IMR-90 (cell line): Measurements from ENCODE around the gene MTMR11. TPM values are rescaled to one million over a fixed set of nuclear protein-coding genes. Genes with fewer than 3 reads are reported as not detected.

Experiments used
- ATAC-seq: fragments of 200-7000 bp; cut with Tn5 transposase; 2 replicates; pipeline ENCODE4 v1.9.1; 2020; ENCODE audit warnings: low read depth, mild to moderate bottlenecking, moderate library complexity
- BruUV-seq: library from RNA; stranded (reverse); fragments of 400-500 nt; replicated peaks from 2 replicates; lab custom pipeline; 2021; lab: Mats Ljungman, UMichigan
- CTCF ChIA-PET: fragments of 300-600 bp; formaldehyde crosslinking; extraction: SDS; loops from one replicate; lab custom pipeline; 2021; ENCODE audit warnings: antibody characterized with exemption; lab: Yijun Ruan, JAX
- POLR2A ChIA-PET: fragments of 300-600 bp; sonication (Branson Sonifier 250); formaldehyde crosslinking; loops from one replicate; lab custom pipeline; 2022; ENCODE audit warnings: antibody characterized with exemption; ENCODE audit not compliant: unreplicated experiment; lab: Charles Lee
- DNase-seq: peaks from one replicate; pipeline ENCODE4 v3.0.0; 2013
- H2AFZ ChIP-seq: replicated peaks from 2 replicates; pipeline ENCODE3; 2013; ENCODE audit warnings: low read length, mild to moderate bottlenecking; ENCODE audit not compliant: poor library complexity
- H2AK5ac ChIP-seq: 2 replicates; pipeline ENCODE4 v1.6.1; 2013; ENCODE audit warnings: low read depth, low read length, inconsistent platforms
- H2AK9ac ChIP-seq: replicated peaks from 2 replicates; pipeline ENCODE3; 2013; ENCODE audit warnings: mild to moderate bottlenecking, low read depth, low read length, moderate library complexity; ENCODE audit not compliant: poor library complexity
- H2BK120ac ChIP-seq: 2 replicates; pipeline ENCODE4 v1.6.1; 2013; ENCODE audit warnings: low read depth, low read length, inconsistent platforms
- H2BK15ac ChIP-seq: 3 replicates; pipeline ENCODE4 v1.6.1; 2013; ENCODE audit warnings: low read depth, low read length, inconsistent platforms
- H2BK20ac ChIP-seq: 2 replicates; pipeline ENCODE4 v1.6.1; 2013; ENCODE audit warnings: low read depth, mild to moderate bottlenecking, inconsistent platforms, low read length, moderate library complexity
- H2BK5ac ChIP-seq: 2 replicates; pipeline ENCODE4 v1.6.1; 2013; ENCODE audit warnings: mild to moderate bottlenecking, low read depth, low read length, inconsistent platforms; ENCODE audit not compliant: poor library complexity, severe bottlenecking
- H3K14ac ChIP-seq: replicated peaks from 2 replicates; pipeline ENCODE4 v1.6.1; 2013; ENCODE audit warnings: low read depth, low read length, inconsistent platforms
- H3K18ac ChIP-seq: 2 replicates; pipeline ENCODE4 v1.6.1; 2013; ENCODE audit warnings: low read depth, low read length, control low read depth
- H3K23ac ChIP-seq: 2 replicates; pipeline ENCODE4 v1.6.1; 2013; ENCODE audit warnings: low read depth, low read length, inconsistent platforms
- H3K27ac ChIP-seq: 2 replicates; pipeline ENCODE4 v1.5.1; 2013; ENCODE audit warnings: mild to moderate bottlenecking, control low read depth, low read length; ENCODE audit not compliant: insufficient read depth
- H3K27me3 ChIP-seq: 2 replicates; pipeline ENCODE4 v1.6.1; 2013; ENCODE audit warnings: low read length; ENCODE audit not compliant: control insufficient read depth, insufficient read depth
- H3K36me3 ChIP-seq: 2 replicates; pipeline ENCODE4 v1.6.1; 2013; ENCODE audit warnings: low read length, mixed read lengths; ENCODE audit not compliant: control insufficient read depth, insufficient read depth
- H3K4ac ChIP-seq: 2 replicates; pipeline ENCODE4 v1.6.1; 2013; ENCODE audit warnings: low read depth, low read length, inconsistent platforms
- H3K4me1 ChIP-seq: 2 replicates; pipeline ENCODE4 v1.6.1; 2013; ENCODE audit warnings: low read length, mixed read lengths; ENCODE audit not compliant: control insufficient read depth, insufficient read depth
- H3K4me2 ChIP-seq: 2 replicates; pipeline ENCODE4 v1.6.1; 2013; ENCODE audit warnings: low read depth, mild to moderate bottlenecking, control low read depth, low read length, moderate library complexity
- H3K4me3 ChIP-seq: 2 replicates; pipeline ENCODE4 v1.5.1; 2013; ENCODE audit warnings: low read depth, mild to moderate bottlenecking, control low read depth, low read length, moderate library complexity; ENCODE audit not compliant: insufficient read depth
- H3K56ac ChIP-seq: 2 replicates; pipeline ENCODE4 v1.6.1; 2013; ENCODE audit warnings: low read length, inconsistent platforms; ENCODE audit not compliant: insufficient read depth; ENCODE audit errors: extremely low read depth
- H3K79me1 ChIP-seq, 2 experiments: 2 replicates each; pipeline ENCODE4 v1.6.1; 2013; ENCODE audit warnings: low read length in 2 of 2, inconsistent platforms in 1 of 2, low read depth in 1 of 2
- H3K9ac ChIP-seq: 2 replicates; pipeline ENCODE4 v1.6.1; 2013; ENCODE audit warnings: low read depth, low read length, control low read depth
- H3K9me1 ChIP-seq: 2 replicates; pipeline ENCODE4 v1.6.1; 2013; ENCODE audit warnings: low read length, inconsistent platforms; ENCODE audit not compliant: insufficient read depth
- H3K9me3 ChIP-seq: 2 replicates; pipeline ENCODE4 v1.6.1; 2013; ENCODE audit warnings: low read length; ENCODE audit not compliant: control insufficient read depth, insufficient read depth
- H4K20me1 ChIP-seq: 2 replicates; pipeline ENCODE4 v1.6.1; 2013; ENCODE audit warnings: low read length, inconsistent platforms; ENCODE audit not compliant: insufficient read depth
- H4K5ac ChIP-seq: 2 replicates; pipeline ENCODE4 v1.6.1; 2013; ENCODE audit warnings: mild to moderate bottlenecking, low read depth, low read length, control low read depth
- H4K8ac ChIP-seq, 2 experiments: 2 replicates each; pipeline ENCODE4 v1.6.1; 2013; ENCODE audit warnings: low read depth in 2 of 2, low read length in 2 of 2, control low read depth in 1 of 2, inconsistent platforms in 1 of 2
- H4K91ac ChIP-seq: 2 replicates; pipeline ENCODE4 v1.6.1; 2013; ENCODE audit warnings: low read depth, low read length, inconsistent platforms; ENCODE audit not compliant: insufficient read depth
- WGBS, 2 experiments: methylation state at CpG; one replicate each; pipeline versions ENCODE4 v1.1.5 to v1.1.7; 2013; ENCODE audit warnings: missing lambda C conversion rate in 2 of 2; ENCODE audit not compliant: insufficient read length in 1 of 2; ENCODE audit errors: extremely low coverage in 2 of 2; 5-methylcytosine and 5-hydroxymethylcytosine counted together
- dilution Hi-C: fragments of 300-500 bp; cut with HindIII; formaldehyde crosslinking; loops from one replicate; pipeline ENCODE4 v1.14.3; 2018; ENCODE audit warnings: low sequenced_read_pairs; ENCODE audit not compliant: unreplicated experiment
- in situ Hi-C: fragments of 300-500 bp; cut with MboI; formaldehyde crosslinking; loops from 3 replicates; pipeline ENCODE4 v1.14.3; 2019; ENCODE audit warnings: low sequenced_read_pairs, inconsistent platforms, mixed read lengths
- intact Hi-C: fragments of 100-400 bp; cut with micrococcal nuclease; formaldehyde crosslinking; loops from 2 replicates; pipeline ENCODE4 v1.10.0; 2022
- polyA plus RNA-seq, 3 experiments: library from polyadenylated mRNA; depleted of rRNA; stranded (reverse); fragments of >200 nt; gene quantifications; 2 replicates each; pipeline ENCODE4 v1.2.3, GENCODE V29; 2012; ENCODE audit warnings: low replicate concordance in 1 of 3
- total RNA-seq: library from RNA; depleted of rRNA; stranded (reverse); fragments of >200 nt; gene quantifications from 2 replicates; pipeline ENCODE4 v1.2.3, GENCODE V29; 2012
- TF ChIP-seq, protein P1 (sequence below): fragments of 150-350 bp; IDR thresholded peaks from 2 replicates; pipeline ENCODE4 v1.6.1; 2016; ENCODE audit warnings: low read depth, mild to moderate bottlenecking, low read length, moderate library complexity, borderline replicate concordance

The MTMR11 gene
- total and polyA plus RNA-seq, 2 of the 4 experiments (the other 2 are of a cell fraction): 2.0 to 14.6 TPM

DNA sequence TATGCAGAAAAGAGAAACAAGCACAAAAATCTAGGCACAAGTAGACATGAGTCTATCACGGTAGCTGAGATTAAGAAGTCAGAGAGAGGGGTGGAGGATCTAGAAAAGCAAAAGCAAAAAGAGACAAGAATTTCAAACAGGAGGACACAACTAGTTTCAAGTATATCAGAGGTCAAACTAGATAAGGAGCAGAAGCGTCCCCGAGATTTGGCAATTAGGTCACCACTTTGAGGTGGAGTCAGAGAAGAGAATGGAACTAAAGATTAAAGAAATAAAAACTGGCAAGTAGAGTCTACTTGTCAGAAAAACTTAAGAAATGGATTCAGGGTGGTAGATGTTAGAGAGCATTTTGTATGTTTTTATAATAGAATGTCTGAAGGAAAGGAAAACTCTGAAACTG, 11.3 kb downstream of the MTMR11 start:
- no peak overlapping the region for H3K23ac ChIP-seq
- H4K91ac ChIP-seq: no peak overlapping the region
- H3K79me1 ChIP-seq: peaks cover 26 to 58% of the 10 kb centered on the region in 2 experiments
- in situ Hi-C loops (no loop called here), intact Hi-C loops (no loop called here), dilution Hi-C loops (no loop called here)
- H3K9me1 ChIP-seq: peaks cover 7% of the 10 kb centered on the region; the same call in 1 of the 2 replicates
- ATAC-seq: no peak
- TF ChIP-seq, protein P1, sequence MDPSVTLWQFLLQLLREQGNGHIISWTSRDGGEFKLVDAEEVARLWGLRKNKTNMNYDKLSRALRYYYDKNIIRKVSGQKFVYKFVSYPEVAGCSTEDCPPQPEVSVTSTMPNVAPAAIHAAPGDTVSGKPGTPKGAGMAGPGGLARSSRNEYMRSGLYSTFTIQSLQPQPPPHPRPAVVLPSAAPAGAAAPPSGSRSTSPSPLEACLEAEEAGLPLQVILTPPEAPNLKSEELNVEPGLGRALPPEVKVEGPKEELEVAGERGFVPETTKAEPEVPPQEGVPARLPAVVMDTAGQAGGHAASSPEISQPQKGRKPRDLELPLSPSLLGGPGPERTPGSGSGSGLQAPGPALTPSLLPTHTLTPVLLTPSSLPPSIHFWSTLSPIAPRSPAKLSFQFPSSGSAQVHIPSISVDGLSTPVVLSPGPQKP: no peak
- H2AFZ ChIP-seq: no peak overlapping the region
- no peaks in the 10 kb centered on the region for H3K9me3 ChIP-seq
- DNase-seq: no peak
- H2AK9ac ChIP-seq: no peak overlapping the region
- no peak overlapping the region for H2BK15ac ChIP-seq
- no peak overlapping the region for H3K4me3 ChIP-seq
- H3K4me2 ChIP-seq: no peak overlapping the region
- no peak overlapping the region for H3K4ac ChIP-seq
- CTCF ChIA-PET: no interaction called here
- BruUV-seq: no TSS peak
- H2BK20ac ChIP-seq: no peak overlapping the region
- H2BK120ac ChIP-seq: no peak overlapping the region
- POLR2A ChIA-PET: interaction anchor here (0.6 kb wide), 1 partner anchor 9 kb away, joined by 5 read pairs; no protein-coding TSS in a partner anchor
- H3K4me1 ChIP-seq: peaks cover 3% of the 10 kb centered on the region
- no peak overlapping the region for H3K18ac ChIP-seq
- H3K27me3 ChIP-seq: no peaks in the 10 kb centered on the region
- no peak overlapping the region for H3K27ac ChIP-seq
- no peak overlapping the region for H2BK5ac ChIP-seq
- H3K56ac ChIP-seq: no peak overlapping the region
- H4K5ac ChIP-seq: no peak overlapping the region
- H3K36me3 ChIP-seq: peaks cover 33% of the 10 kb centered on the region
- 100% methylated on average over 2 of the region's 3 CpGs; no CpG with 5 or more reads in 1 of the 2 experiments for WGBS, 2 experiments
- no peak overlapping the region for H4K8ac ChIP-seq
- no peak overlapping the region for H3K14ac ChIP-seq
- no peak overlapping the region for H3K9ac ChIP-seq
- H4K20me1 ChIP-seq: peaks cover 8% of the 10 kb centered on the region; the same call in 1 of the 2 replicates
- no peak overlapping the region for H2AK5ac ChIP-seq
